Mesothelial cell of epicardium (in vitro differentiated cells): ENCODE data around the gene GMPR2. TPM values are rescaled to one million over a fixed set of nuclear protein-coding genes. Genes with fewer than 3 reads are reported as not detected.

Experiments used
- DNase-seq, 2 experiments: peaks; one replicate each; pipeline ENCODE4 v3.0.0; 2021; ENCODE audit warnings: low spot score in 2 of 2; ENCODE audit not compliant: unreplicated experiment in 2 of 2
- H3K27ac Mint-ChIP-seq: 2 replicates; pipeline ENCODE4 v1.8.0; 2021; ENCODE audit warnings: mixed read lengths
- H3K27me3 Mint-ChIP-seq: 2 replicates; pipeline ENCODE4 v1.8.0; 2021; ENCODE audit warnings: low read depth, mixed read lengths
- H3K36me3 Mint-ChIP-seq: 2 replicates; pipeline ENCODE4 v1.8.0; 2021; ENCODE audit warnings: mixed read lengths
- H3K4me1 Mint-ChIP-seq: 2 replicates; pipeline ENCODE4 v1.8.0; 2021; ENCODE audit warnings: mixed read lengths
- H3K4me3 Mint-ChIP-seq: 2 replicates; pipeline ENCODE4 v1.8.0; 2021; ENCODE audit warnings: mild to moderate bottlenecking, moderate library complexity, mixed read lengths
- H3K9me3 Mint-ChIP-seq: 2 replicates; pipeline ENCODE4 v1.8.0; 2021; ENCODE audit warnings: mixed read lengths
- CTCF ChIP-seq: fragments of 200-600 bp; sonication (generic); IDR thresholded peaks from one replicate; pipeline ENCODE4 v1.5.0; 2021; ENCODE audit warnings: antibody characterized with exemption; ENCODE audit not compliant: unreplicated experiment
- total RNA-seq: library from RNA; stranded (reverse); gene quantifications from 3 replicates; pipeline ENCODE4 v1.2.1, GENCODE V29; 2021

Gene GMPR2
- total RNA-seq, 1 donor from 2014 or later = 72.5 TPM

- no peak for DNase-seq
- H3K4me3 Mint-ChIP-seq = no peak overlapping the region
- H3K36me3 Mint-ChIP-seq = peaks cover 8% of the 10 kb centered on the region
- H3K4me1 Mint-ChIP-seq = no peaks in the 10 kb centered on the region
- no peaks in the 10 kb centered on the region for H3K9me3 Mint-ChIP-seq
- no peak overlapping the region for H3K27ac Mint-ChIP-seq
- no peaks in the 10 kb centered on the region for H3K27me3 Mint-ChIP-seq
- TF ChIP-seq CTCF = no peak
These were observed 8.1 kb upstream of the GMPR2 start for GRCh38 chr14:24224618-24225071.

- Mint-ChIP-seq H3K36me3 (peaks cover 8% of the 10 kb centered on the region), H3K27me3 (no peaks in the 10 kb centered on the region), H3K4me1 (peaks cover 6% of the 10 kb centered on the region), H3K9me3 (no peaks in the 10 kb centered on the region), H3K27ac (no peak overlapping the region), H3K4me3 (no peak overlapping the region)
- DNase-seq = no peak
- TF ChIP-seq CTCF = no peak
These were observed 6.3 kb upstream of the GMPR2 start for GRCh38 chr14:24226473-24226872.

GRCh38 chr14:24228902-24229301, 3.8 kb upstream of the GMPR2 start:
- DNase-seq = no peak
- H3K4me1 Mint-ChIP-seq = peaks cover 19% of the 10 kb centered on the region
- no peaks in the 10 kb centered on the region for H3K9me3 Mint-ChIP-seq
- no peaks in the 10 kb centered on the region for H3K27me3 Mint-ChIP-seq
- no peak overlapping the region for H3K4me3 Mint-ChIP-seq
- H3K27ac Mint-ChIP-seq = peak overlapping the region; percentile 16
- TF ChIP-seq CTCF = no peak
- peaks cover 8% of the 10 kb centered on the region for H3K36me3 Mint-ChIP-seq

GRCh38 chr14:24231263-24232120, 1.2 kb upstream of the GMPR2 start:
- Mint-ChIP-seq H3K4me3 (peak overlapping the region; percentile 95), H3K9me3 (no peaks in the 10 kb centered on the region), H3K27ac (peak overlapping the region; percentile 98), H3K4me1 (peaks cover 30% of the 10 kb centered on the region), H3K36me3 (peaks cover 14% of the 10 kb centered on the region), H3K27me3 (no peaks in the 10 kb centered on the region)
- TF ChIP-seq CTCF = no peak
- no peak for DNase-seq

GRCh38 chr14:24232121-24232644, 546 bp upstream of the GMPR2 start, which contains the start of gene NEDD8:
Gene NEDD8, minus strand, starts transcription at chr14:24232367. Its CDS starts 100 bp downstream, at chr14:24232267.
- peak; percentile 65 to 79 for DNase-seq
- TF ChIP-seq CTCF = no peak
- H3K4me1 Mint-ChIP-seq = peaks cover 30% of the 10 kb centered on the region
- H3K27ac Mint-ChIP-seq = peak within 1 kb of the TSS; percentile 98
- H3K27me3 Mint-ChIP-seq = no peaks in the 10 kb centered on the region
- no peaks in the 10 kb centered on the region for H3K9me3 Mint-ChIP-seq
- H3K4me3 Mint-ChIP-seq = peak within 1 kb of the TSS; percentile 95
- H3K36me3 Mint-ChIP-seq = peaks cover 17% of the 10 kb centered on the region
